HL-60 (cell line): ENCODE measurements around the gene CAV3.

ENCODE experiments used
- DNase-seq, 2 experiments: peaks; one replicate each; pipeline ENCODE4 v3.0.0-alpha.2; 2010 to 2020; ENCODE audit warnings: low read depth in 1 of 2, low spot score in 1 of 2
- H3K27ac ChIP-seq: fragments of 250-450 bp; sonication (Bioruptor Pico); replicated peaks from 2 replicates; pipeline ENCODE4 v1.5.1; 2020; ENCODE audit warnings: mild to moderate bottlenecking, moderate library complexity
- H3K27me3 ChIP-seq: fragments of 250-450 bp; sonication (Bioruptor Pico); 2 replicates; pipeline ENCODE4 v1.5.1; 2021; ENCODE audit warnings: mild to moderate bottlenecking, moderate library complexity; ENCODE audit not compliant: insufficient read depth, poor library complexity, severe bottlenecking
- H3K4me3 ChIP-seq: replicated peaks from 2 replicates; pipeline ENCODE4 v1.5.1; 2011; ENCODE audit warnings: mild to moderate bottlenecking, control low read depth, low read length; ENCODE audit not compliant: insufficient read depth
- CTCF ChIP-seq: IDR thresholded peaks from one replicate; pipeline ENCODE4 v1.5.1; 2011; ENCODE audit warnings: low read length, control low read depth, inconsistent platforms; ENCODE audit not compliant: insufficient read depth
- GABPA ChIP-seq: IDR thresholded peaks from 2 replicates; pipeline ENCODE4 v1.6.1; 2012; ENCODE audit warnings: low read depth
- POLR2AphosphoS5 ChIP-seq: IDR thresholded peaks from 2 replicates; pipeline ENCODE4 v1.6.1; 2012; ENCODE audit warnings: low read depth
- REST ChIP-seq: IDR thresholded peaks from 2 replicates; pipeline ENCODE4 v1.6.1; 2012; ENCODE audit warnings: low read depth; ENCODE audit not compliant: insufficient replicate concordance
- SPI1 ChIP-seq: IDR thresholded peaks from 2 replicates; pipeline ENCODE4 v1.6.1; 2012; ENCODE audit warnings: low read depth, mild to moderate bottlenecking, borderline replicate concordance

The CAV3 gene

GRCh38 chr3:8780279-8780678 is 46.7 kb downstream of the CAV3 start:
- no peak for DNase-seq
- no peak for TF ChIP-seq POLR2AphosphoS5
- TF ChIP-seq SPI1: no peak
- no peak for TF ChIP-seq CTCF
- no peak for TF ChIP-seq REST
- TF ChIP-seq GABPA: no peak
- H3K4me3 ChIP-seq: no peak overlapping the region
- H3K27ac ChIP-seq: no peak overlapping the region
- H3K27me3 ChIP-seq: peaks cover 3% of the 10 kb centered on the region

- H3K4me3 ChIP-seq: no peak overlapping the region
- TF ChIP-seq CTCF (no peak), REST (no peak), POLR2AphosphoS5 (no peak), SPI1 (no peak), GABPA (no peak)
- no peak for DNase-seq
- H3K27ac ChIP-seq: no peak overlapping the region
- peaks cover 3% of the 10 kb centered on the region for H3K27me3 ChIP-seq
Measured at GRCh38 chr3:8784676-8785435, 51.3 kb downstream of the CAV3 start.

GRCh38 chr3:8790529-8790928 is 56.9 kb downstream of the CAV3 start:
- DNase-seq: no peak

More at GRCh38 chr3:8790529-8790928, 56.9 kb downstream of the CAV3 start:
- Histone ChIP-seq H3K27me3 (no peaks in the 10 kb centered on the region), H3K4me3 (no peak overlapping the region), H3K27ac (no peak overlapping the region)
- TF ChIP-seq CTCF: no peak
- no peak for TF ChIP-seq REST
- no peak for TF ChIP-seq GABPA
- TF ChIP-seq POLR2AphosphoS5: no peak
- no peak for TF ChIP-seq SPI1
